ENCODE data around the gene P2RX6. TPM values are rescaled to one million over a fixed set of nuclear protein-coding genes. Genes with fewer than 3 reads are reported as not detected.
"Not testable (repeated sequence)": the region's sequence is repeated elsewhere in the genome, so short reads cannot be mapped to it uniquely, and the experiment has no call there.

P2RX6 gene
- total RNA-seq, 4 donors from 2014 or later, result 0.35 to 0.47 (median 0.40) TPM; not detected in 1

GRCh38 chr22:21034989-21035388, 20.0 kb downstream of the P2RX6 start:
- Histone ChIP-seq H3K4me1 (peaks cover 0 to 23% (median 5%) of the 10 kb centered on the region in 3 donors), H3K27me3 (peaks cover 42% of the 10 kb centered on the region), H3K36me3 (no peaks in the 10 kb centered on the region), H3K9me3 (no peaks in the 10 kb centered on the region), H3K4me3 (no peak overlapping the region), H3K27ac (no peak overlapping the region)
- TF ChIP-seq POLR2AphosphoS5 (IDR thresholded peaks at IDR 0.05), result no peak
- TF ChIP-seq CTCF (IDR thresholded peaks at IDR 0.05), result no peak
- TF ChIP-seq EP300 (IDR thresholded peaks at IDR 0.05), result no peak
- TF ChIP-seq POLR2A (IDR thresholded peaks at IDR 0.05), result no peak
- ATAC-seq, result no peak
- WGBS, 2 donors (ENCODE audit: low coverage in 1 of 2), result 74 to 84% methylated on average over 3 of the region's 3 CpGs

- H3K27me3 ChIP-seq, result peaks cover 8% of the 10 kb centered on the region
- no peak overlapping the region for H3K4me3 ChIP-seq
- no peak for TF ChIP-seq POLR2A (IDR thresholded peaks at IDR 0.05)
- no peak for TF ChIP-seq EP300 (IDR thresholded peaks at IDR 0.05)
- no peak for TF ChIP-seq CTCF (IDR thresholded peaks at IDR 0.05)
- H3K27ac ChIP-seq, result peak overlapping the region in 2 of 4 donors; percentile 49 to 61
- H3K4me1 ChIP-seq, result peaks cover 0 to 8% (median 0%) of the 10 kb centered on the region in 3 donors
- WGBS, 2 donors (ENCODE audit: low coverage in 1 of 2), result 33 to 35% methylated on average over 2 of the region's 2 CpGs
- ATAC-seq, result no peak
- H3K36me3 ChIP-seq, result no peaks in the 10 kb centered on the region
- no peaks in the 10 kb centered on the region for H3K9me3 ChIP-seq
Measured at GRCh38 chr22:21038405-21038804, 23.4 kb downstream of the P2RX6 start.

- H3K27me3 ChIP-seq, H3K9me3 ChIP-seq, H3K4me1 ChIP-seq, H3K27ac ChIP-seq, ATAC-seq, H3K36me3 ChIP-seq, H3K4me3 ChIP-seq: not testable (repeated sequence)
- 89 to 98% methylated on average over 4 of the region's 5 CpGs for WGBS, 2 donors (ENCODE audit: low coverage in 1 of 2)
Measured at GRCh38 chr22:21039158-21039557, 24.2 kb downstream of the P2RX6 start.

GRCh38 chr22:21041937-21042336, 27.0 kb downstream of the P2RX6 start:
- no peak for ATAC-seq
- no peak overlapping the region for H3K27ac ChIP-seq
- H3K4me3 ChIP-seq, result no peak overlapping the region
- TF ChIP-seq CTCF (IDR thresholded peaks at IDR 0.05), result no peak
- no peak for TF ChIP-seq POLR2AphosphoS5 (IDR thresholded peaks at IDR 0.05)
- TF ChIP-seq EP300 (IDR thresholded peaks at IDR 0.05), result no peak
- no peak for TF ChIP-seq POLR2A (IDR thresholded peaks at IDR 0.05)
- H3K4me1 ChIP-seq, result peaks cover 0 to 29% (median 11%) of the 10 kb centered on the region in 3 donors
- H3K9me3 ChIP-seq, result no peaks in the 10 kb centered on the region
- 82% methylated on average over 4 of the region's 4 CpGs; no CpG with 5 or more reads in 1 of the 2 donors for WGBS, 2 donors (ENCODE audit: low coverage in 1 of 2)
- no peaks in the 10 kb centered on the region for H3K27me3 ChIP-seq
- no peaks in the 10 kb centered on the region for H3K36me3 ChIP-seq

- Histone ChIP-seq H3K27me3 (no peaks in the 10 kb centered on the region), H3K27ac (no peak overlapping the region), H3K4me1 (peaks cover 0 to 25% (median 11%) of the 10 kb centered on the region in 3 donors), H3K4me3 (no peak overlapping the region), H3K9me3 (no peaks in the 10 kb centered on the region), H3K36me3 (no peaks in the 10 kb centered on the region)
- ATAC-seq, result no peak
- 92 to 100% methylated on average over 1 to 2 of the region's 6 CpGs for WGBS, 2 donors (ENCODE audit: low coverage in 1 of 2)
- no peak for TF ChIP-seq EP300 (IDR thresholded peaks at IDR 0.05)
- TF ChIP-seq POLR2AphosphoS5 (IDR thresholded peaks at IDR 0.05), result no peak
- TF ChIP-seq POLR2A (IDR thresholded peaks at IDR 0.05), result no peak
- no peak for TF ChIP-seq CTCF (IDR thresholded peaks at IDR 0.05)
Measured at GRCh38 chr22:21042978-21043859, 28.3 kb downstream of the P2RX6 start.
